Urothelium cell line (cell line): ENCODE data around the gene DCAF4.
A peak's percentile ranks its signal among the peaks of the same experiment; 100 is the strongest.

Experiments used
- DNase-seq: peaks from one replicate; pipeline ENCODE4 v3.0.0; 2011; ENCODE audit warnings: low spot score, mixed read lengths
- FAIRE-seq: peaks from 2 replicates; lab custom pipeline; 2011; peaks lifted over from hg19 to GRCh38; lab: Jason Lieb, UNC

Gene DCAF4

GRCh38 chr14:72926292-72927028, at the start of gene DCAF4:
Gene DCAF4, plus strand, starts transcription at chr14:72926464. Its CDS starts 11,515 bp downstream, at chr14:72937979.
- FAIRE-seq = peak; percentile 91
- DNase-seq = peak; percentile 100

DNA sequence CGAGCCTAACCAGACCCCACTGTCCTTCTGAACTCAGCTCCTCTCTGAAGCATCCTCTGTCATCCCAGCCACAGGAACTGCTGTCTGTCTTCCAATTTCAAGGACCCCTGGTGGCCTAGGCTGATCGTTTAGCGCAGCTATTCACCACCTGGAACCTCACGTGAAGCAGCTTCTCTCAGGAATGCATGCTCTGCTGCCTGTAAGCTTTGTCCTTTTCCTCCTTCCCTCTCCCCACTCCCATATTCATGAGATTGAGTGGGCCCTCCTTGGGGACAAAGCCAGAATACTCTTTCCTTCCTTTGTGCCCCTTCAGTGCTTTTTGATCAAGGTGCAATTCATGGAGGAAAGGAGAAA, 49.6 kb upstream of the DCAF4 start:
- peak; percentile 92 for FAIRE-seq
- no peak for DNase-seq

GRCh38 chr14:72878746-72879145, 47.5 kb upstream of the DCAF4 start:
- no peak for DNase-seq
- FAIRE-seq = no peak

DNA sequence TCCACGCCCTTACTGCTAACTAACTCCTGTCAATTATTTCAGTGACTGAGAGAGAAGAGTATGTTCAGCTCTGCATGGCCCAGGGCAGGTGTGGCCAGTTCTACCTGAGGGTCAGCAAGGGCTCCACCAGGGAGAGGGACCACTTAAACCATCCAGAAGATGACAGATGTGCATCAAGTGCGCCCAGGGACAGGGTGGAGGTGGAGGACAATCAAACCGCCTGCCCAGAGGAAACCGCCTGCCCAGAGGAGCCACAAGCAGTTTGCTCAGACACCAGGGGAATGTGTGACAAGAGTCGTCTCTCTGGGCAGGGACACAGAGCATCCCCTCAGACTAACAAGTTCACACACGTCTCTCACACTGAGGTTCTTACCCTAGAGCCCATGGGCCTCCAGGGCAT, 46.8 kb upstream of the DCAF4 start:
- DNase-seq = no peak
- no peak for FAIRE-seq

DNA sequence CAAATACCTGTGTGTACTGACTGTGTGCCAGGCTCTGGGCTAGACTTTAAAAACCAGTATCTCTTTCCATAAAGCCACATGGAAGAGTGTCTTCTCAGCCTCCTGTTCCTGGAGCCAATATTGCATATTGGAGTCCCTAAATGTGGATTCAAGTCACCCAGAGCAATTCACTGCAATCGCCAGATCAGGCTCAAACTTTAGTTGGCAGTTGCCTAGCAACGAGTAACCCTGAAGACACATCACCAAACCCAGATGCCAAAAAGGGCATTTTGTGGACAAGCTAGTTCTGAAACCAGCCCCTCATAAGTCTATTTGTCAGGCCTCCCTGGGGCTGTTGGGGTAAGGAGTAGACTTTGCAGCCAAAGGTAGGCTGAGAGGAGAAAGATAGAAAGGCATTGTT, 46.1 kb upstream of the DCAF4 start:
- FAIRE-seq (no peak), DNase-seq (no peak)

- no peak for FAIRE-seq
These were observed 45.4 kb upstream of the DCAF4 start for GRCh38 chr14:72880820-72881219.

GRCh38 chr14:72881543-72881942, 44.7 kb upstream of the DCAF4 start:
- DNase-seq (no peak), FAIRE-seq (no peak)

More at GRCh38 chr14:72880820-72881219, 45.4 kb upstream of the DCAF4 start:
- DNase-seq = no peak

DNA sequence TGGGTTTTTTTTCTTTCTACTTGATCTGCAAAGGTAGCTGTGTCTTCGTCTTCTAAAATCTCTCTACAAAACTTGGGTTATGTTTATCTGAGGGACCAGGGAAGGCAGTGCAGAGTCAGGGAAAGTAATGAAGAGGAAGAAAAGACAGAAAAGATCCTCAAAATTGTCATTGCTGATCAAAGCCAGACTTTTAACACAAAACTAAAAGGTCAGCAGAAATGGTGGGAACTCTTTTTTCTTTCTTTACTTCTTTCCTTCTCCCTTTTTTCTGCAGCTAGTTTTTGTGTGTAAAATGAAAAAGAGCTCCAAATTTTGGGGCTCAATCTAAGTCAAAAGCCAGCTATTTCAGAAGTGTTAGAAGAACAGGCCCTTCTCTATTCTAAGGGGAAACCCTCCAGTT, 44.2 kb upstream of the DCAF4 start:
- FAIRE-seq (no peak), DNase-seq (no peak)

GRCh38 chr14:72882463-72882862, 43.8 kb upstream of the DCAF4 start:
- DNase-seq = no peak
- no peak for FAIRE-seq

DNA sequence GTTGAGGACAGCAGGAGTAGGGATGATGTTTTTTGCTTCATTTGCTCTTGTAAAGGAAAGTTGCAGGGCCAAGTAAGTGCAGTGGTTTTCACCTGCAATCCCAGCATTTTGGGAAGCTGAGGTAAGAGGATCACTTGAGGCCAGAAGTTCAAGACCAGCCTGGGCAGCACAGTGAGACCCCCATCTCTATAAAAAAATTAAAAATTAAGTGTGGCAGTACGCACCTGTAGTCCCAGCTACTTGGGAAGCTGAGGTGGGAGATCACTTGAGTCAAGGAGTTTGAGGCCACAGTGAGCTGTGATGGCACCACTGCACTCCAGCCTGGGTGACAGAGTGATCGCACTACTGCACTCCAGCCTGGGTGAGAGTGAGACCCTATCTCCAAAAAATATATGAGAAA, 43.2 kb upstream of the DCAF4 start:
- DNase-seq (no peak), FAIRE-seq (no peak)

GRCh38 chr14:72883961-72884360, 42.3 kb upstream of the DCAF4 start:
- FAIRE-seq (no peak), DNase-seq (no peak)

- FAIRE-seq = peak; percentile 53
- no peak for DNase-seq
These were observed 41.9 kb upstream of the DCAF4 start for GRCh38 chr14:72884386-72884785.

DNA sequence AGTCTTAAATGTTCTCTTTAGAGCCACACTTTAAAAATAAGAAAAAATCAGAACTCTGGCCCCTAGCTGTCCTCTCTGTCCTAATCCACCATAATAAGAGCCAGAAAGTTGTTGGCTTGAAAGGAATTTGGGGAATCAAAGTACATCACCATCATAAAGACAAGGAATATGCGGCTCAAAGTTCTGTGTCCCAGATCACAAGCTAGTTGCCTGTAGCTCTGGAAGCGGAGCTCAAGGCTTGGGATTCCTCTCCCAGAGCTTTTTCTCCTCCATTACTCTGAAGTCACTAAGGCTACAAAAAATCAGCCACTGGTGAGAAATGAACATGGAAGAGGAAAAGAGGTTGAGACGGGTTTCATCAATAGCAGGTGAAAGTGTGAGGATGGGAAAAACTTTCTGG, 38.8 kb upstream of the DCAF4 start:
- DNase-seq (no peak), FAIRE-seq (no peak)

GRCh38 chr14:72888192-72888591, 38.1 kb upstream of the DCAF4 start:
- no peak for FAIRE-seq
- no peak for DNase-seq

- FAIRE-seq = no peak
- DNase-seq = no peak
These were observed 37.5 kb upstream of the DCAF4 start for GRCh38 chr14:72888636-72889201.

- no peak for DNase-seq
- FAIRE-seq = no peak
These were observed 36.9 kb upstream of the DCAF4 start for GRCh38 chr14:72889366-72889765.

GRCh38 chr14:72891666-72892102, 34.6 kb upstream of the DCAF4 start:
- no peak for FAIRE-seq
- DNase-seq = no peak

GRCh38 chr14:72892103-72892878, 34.0 kb upstream of the DCAF4 start:
- no peak for DNase-seq
- peak; percentile 9 for FAIRE-seq

- DNase-seq (no peak), FAIRE-seq (no peak)
These were observed 33.2 kb upstream of the DCAF4 start for GRCh38 chr14:72892879-72893635.

DNA sequence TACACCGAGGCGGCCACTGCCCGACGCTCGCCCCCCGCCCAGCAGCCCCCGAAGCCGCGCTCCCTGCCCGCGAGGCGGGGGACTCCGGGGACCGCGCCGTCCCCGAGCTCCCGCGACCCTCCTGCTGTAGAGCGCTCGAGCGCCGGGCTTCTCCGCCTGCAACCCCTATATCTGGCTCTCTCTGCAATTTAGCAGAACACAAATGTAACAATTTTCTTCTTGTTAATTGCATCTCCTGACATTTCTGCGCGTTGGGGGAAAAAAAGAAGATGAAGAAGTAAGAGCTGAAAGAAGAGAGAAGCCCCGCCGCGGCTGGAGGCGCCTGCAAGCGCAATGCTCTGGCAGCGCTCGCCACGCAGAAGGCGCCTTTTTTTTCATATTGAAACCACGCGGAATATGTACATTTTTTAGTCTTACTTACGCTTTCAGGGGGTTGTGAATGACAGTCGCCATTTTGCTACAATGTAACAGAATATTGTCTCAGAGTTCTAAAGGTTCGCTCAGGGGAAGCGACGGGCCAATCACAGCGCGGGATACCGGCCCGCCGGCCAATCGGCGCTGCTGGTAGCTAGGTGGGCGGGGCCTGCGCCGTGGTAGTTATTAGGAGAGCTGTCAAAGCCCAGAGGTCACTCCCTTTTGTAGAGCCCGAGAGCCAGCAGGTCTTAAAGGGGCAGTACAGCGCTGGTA, 32.5 kb upstream of the DCAF4 start, which contains the start of gene DPF3:
Gene DPF3 (minus strand): TSS at position 466 of the 687 bp plus-strand sequence. CDS start 13 bp downstream, at position 453.
- FAIRE-seq (no peak), DNase-seq (peak; percentile 52)

DNA sequence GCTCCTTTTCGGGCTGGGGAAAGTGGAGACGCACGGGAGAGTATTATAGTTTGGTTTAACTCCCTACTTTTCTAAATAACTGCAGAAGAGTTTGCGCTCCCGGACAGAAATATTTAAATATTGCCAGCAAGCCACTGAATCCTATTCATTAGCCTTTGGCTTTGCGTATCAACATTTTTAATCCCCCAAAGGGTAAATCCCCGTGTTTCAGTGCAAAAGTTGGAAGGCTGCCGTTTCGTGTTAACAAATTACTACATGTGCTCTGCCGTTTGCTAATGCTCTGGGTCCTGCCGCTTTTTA, 32.0 kb upstream of the DCAF4 start:
- FAIRE-seq = no peak
- DNase-seq = no peak
